H1 (cell line): Measurements from ENCODE around the gene KLF6. TPM values are rescaled to one million over a fixed set of nuclear protein-coding genes. Genes with fewer than 3 reads are reported as not detected.

ENCODE experiments used
- GTF2F1 ChIP-seq: IDR thresholded peaks from 2 replicates; pipeline ENCODE4 v1.6.1; 2012; ENCODE audit warnings: low read depth, low read length, improper control_type of control experiment, borderline replicate concordance
- YY1 ChIP-seq: IDR thresholded peaks from 2 replicates; pipeline ENCODE4 v1.6.1; 2011; ENCODE audit warnings: low read depth, mild to moderate bottlenecking, low read length
- polyA plus RNA-seq, 7 experiments: library from polyadenylated mRNA; depleted of rRNA in 3 of 7; stranded (reverse) in 5 of 7; unstranded in 2 of 7; fragments of >200 nt in 5 of 7; fragments of 200-250 nt in 2 of 7; gene quantifications; 1 replicate in 5 of 7; 2 replicates in 1 of 7; 4 replicates in 1 of 7; pipeline versions ENCODE4 v1.2.1 to v1.2.3, GENCODE V29; 2011 to 2013; ENCODE audit warnings: missing spikeins in 2 of 7, mixed read lengths in 2 of 7
- total RNA-seq: library from RNA; stranded (reverse); fragmentation: NEBNext Ultra II Directional; extraction: Animal tissue kit (Norgen Biotek cat#: 25700); gene quantifications from 2 replicates; pipeline ENCODE4 v1.2.1, GENCODE V29; 2021

Gene KLF6
- total and polyA plus RNA-seq, 2 of the 8 experiments (the other 6 are each of a cell fraction or from before 2014, with no cell fraction given), result 5.7 to 19.5 TPM

- TF ChIP-seq GTF2F1 (no peak), YY1 (no peak)
These were observed 29.8 kb upstream of the KLF6 start (continued) for GRCh38 chr10:3814838-3815220.
